ENCODE results near the gene VEZF1.

VEZF1 gene

DNA sequence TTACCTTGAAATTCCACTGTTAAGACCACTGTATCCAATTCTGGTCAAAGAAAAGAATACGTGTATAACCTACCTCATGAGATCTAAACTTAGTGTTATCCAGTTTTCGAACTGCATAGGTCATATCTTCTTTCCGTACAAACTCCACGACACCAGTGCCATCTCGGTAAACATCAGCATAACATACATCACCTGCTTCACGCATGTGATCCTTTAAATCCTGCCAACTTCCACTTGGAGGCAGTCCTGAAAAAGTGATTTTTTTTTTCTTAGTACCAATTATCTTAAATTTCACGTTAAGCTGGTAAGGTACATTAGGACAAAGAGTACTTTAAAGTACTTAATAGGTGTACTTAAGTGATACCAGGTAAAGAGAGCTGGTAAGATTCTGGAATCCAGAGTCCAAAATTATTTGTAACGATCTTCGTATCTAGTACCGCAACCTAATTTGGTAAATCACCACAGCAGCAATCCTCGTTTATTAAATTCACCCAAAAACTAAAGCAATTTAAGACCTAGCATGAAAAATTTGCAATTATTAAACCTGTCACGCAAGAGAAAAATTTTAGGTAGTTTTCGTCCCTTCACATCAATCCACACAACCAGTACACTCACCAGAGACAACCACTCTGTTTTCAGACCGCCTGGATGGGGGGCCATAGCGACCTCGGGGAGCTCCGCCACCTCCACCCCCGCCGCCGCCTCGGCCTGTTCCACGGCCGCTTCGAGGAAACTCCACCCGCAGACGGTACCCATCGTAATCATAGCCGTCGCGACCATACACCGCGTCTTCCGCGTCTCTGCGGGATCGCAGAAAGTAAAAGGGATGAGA lies 17.9 kb upstream of the VEZF1 start:
- peaks cover 47% of the 10 kb centered on the region for H3K36me3 ChIP-seq (ENCODE audit: insufficient read depth, low read length)
- peaks cover 41% of the 10 kb centered on the region for H3K4me1 ChIP-seq (ENCODE audit: control insufficient read depth, insufficient read depth, low read length)
- peak overlapping the region; percentile 84 for H3K4me3 ChIP-seq (ENCODE audit: low read length)
- no peaks in the 10 kb centered on the region for H3K27me3 ChIP-seq (ENCODE audit: control insufficient read depth, insufficient read depth, low read length)
- no peaks in the 10 kb centered on the region for H3K9me3 ChIP-seq (replicated peaks; ENCODE audit: low read length)
- H3K4me2 ChIP-seq (ENCODE audit: low read length) = peak overlapping the region; percentile 97
- peak overlapping the region; percentile 98 for H3K9ac ChIP-seq (ENCODE audit: low read depth, low read length)

DNA sequence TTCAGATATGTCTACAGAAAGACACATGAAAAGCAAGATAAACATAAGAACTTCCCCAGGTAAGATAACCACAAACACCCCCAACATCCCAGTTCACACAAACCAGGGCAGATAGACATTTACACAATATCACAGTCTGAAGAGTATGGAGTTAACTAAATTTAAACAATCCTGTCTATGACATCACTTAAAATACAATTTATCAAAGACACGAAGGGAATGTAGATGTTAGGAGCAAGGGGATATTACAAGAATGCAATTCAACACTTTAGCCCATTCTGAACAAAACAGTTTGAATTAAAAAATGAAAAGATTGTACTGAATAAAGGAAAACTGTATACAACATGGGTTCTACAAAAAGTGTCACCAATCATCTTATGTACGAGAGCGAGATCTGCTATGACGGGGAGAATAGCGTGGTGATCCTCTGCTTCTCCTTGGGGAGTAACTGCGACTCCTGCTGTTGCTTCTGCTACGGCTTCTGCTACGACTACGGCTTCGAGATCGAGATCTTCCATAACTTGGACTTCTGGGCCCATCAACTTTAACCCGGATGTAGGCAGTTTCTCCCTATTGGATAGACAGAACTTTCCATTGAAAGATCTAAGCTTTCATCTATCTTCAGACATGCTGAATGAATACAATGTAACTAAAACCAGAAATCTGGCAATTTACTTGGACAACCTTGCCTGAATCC lies 17.1 kb upstream of the VEZF1 start:
- peaks cover 54% of the 10 kb centered on the region for H3K36me3 ChIP-seq (ENCODE audit: insufficient read depth, low read length)
- peak overlapping the region; percentile 84 for H3K4me3 ChIP-seq (ENCODE audit: low read length)
- no peaks in the 10 kb centered on the region for H3K27me3 ChIP-seq (ENCODE audit: control insufficient read depth, insufficient read depth, low read length)

DNA sequence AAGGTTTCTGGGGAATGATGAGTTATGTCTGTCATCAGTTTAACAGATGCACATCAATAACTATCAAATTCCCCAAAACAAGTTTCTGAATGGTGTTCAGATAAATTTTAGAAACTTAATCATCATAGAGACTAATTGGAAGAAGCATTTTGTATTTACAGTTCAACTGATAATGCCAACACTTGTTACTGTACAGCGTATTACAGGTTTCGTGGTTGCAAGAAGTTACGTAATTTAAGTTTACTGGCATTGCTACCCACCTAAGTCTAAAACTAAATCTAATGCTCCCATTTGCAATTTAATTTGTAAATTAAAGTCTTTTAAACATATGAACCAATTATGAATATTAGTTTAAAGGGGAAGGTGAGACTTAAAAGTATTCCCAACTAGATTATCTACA lies 16.0 kb upstream of the VEZF1 start:
- Histone ChIP-seq H3K36me3 (ENCODE audit: insufficient read depth, low read length) (peaks cover 64% of the 10 kb centered on the region), H3K9ac (ENCODE audit: low read depth, low read length) (no peak overlapping the region), H3K4me1 (ENCODE audit: control insufficient read depth, insufficient read depth, low read length) (peaks cover 41% of the 10 kb centered on the region), H3K4me2 (ENCODE audit: low read length) (peak overlapping the region; percentile 97), H3K4me3 (ENCODE audit: low read length) (peak overlapping the region; percentile 84), H3K9me3 (replicated peaks; ENCODE audit: low read length) (no peaks in the 10 kb centered on the region), H3K27me3 (ENCODE audit: control insufficient read depth, insufficient read depth, low read length) (no peaks in the 10 kb centered on the region)

More for the DNA sequence above, 17.1 kb upstream of the VEZF1 start:
- Histone ChIP-seq H3K9me3 (replicated peaks; ENCODE audit: low read length) (no peaks in the 10 kb centered on the region), H3K4me1 (ENCODE audit: control insufficient read depth, insufficient read depth, low read length) (peaks cover 41% of the 10 kb centered on the region), H3K4me2 (ENCODE audit: low read length) (peak overlapping the region; percentile 97), H3K9ac (ENCODE audit: low read depth, low read length) (peak overlapping the region; percentile 98)

DNA sequence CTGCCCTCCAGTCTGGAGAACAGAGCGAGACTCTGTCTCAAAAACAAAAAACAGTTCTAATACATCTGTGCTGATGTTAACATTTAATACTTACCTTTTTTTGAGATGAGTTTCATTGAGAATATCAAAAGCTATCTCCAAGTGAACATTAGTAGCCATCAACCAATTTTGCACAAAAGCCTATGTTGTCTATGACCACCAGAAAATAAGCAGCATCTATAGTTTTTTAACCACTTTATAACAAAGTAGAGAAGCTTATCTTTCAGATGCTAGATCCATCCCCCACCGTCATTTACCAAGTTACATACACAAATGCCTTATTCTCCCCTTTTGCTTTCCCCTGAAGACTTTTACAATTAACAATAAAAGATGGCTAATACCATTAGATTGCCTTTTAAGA lies 14.9 kb upstream of the VEZF1 start:
- Histone ChIP-seq H3K36me3 (ENCODE audit: insufficient read depth, low read length) (peaks cover 75% of the 10 kb centered on the region), H3K4me2 (ENCODE audit: low read length) (peak overlapping the region; percentile 97), H3K9ac (ENCODE audit: low read depth, low read length) (no peak overlapping the region), H3K4me3 (ENCODE audit: low read length) (no peak overlapping the region), H3K4me1 (ENCODE audit: control insufficient read depth, insufficient read depth, low read length) (peaks cover 38% of the 10 kb centered on the region), H3K9me3 (replicated peaks; ENCODE audit: low read length) (no peaks in the 10 kb centered on the region), H3K27me3 (ENCODE audit: control insufficient read depth, insufficient read depth, low read length) (no peaks in the 10 kb centered on the region)

DNA sequence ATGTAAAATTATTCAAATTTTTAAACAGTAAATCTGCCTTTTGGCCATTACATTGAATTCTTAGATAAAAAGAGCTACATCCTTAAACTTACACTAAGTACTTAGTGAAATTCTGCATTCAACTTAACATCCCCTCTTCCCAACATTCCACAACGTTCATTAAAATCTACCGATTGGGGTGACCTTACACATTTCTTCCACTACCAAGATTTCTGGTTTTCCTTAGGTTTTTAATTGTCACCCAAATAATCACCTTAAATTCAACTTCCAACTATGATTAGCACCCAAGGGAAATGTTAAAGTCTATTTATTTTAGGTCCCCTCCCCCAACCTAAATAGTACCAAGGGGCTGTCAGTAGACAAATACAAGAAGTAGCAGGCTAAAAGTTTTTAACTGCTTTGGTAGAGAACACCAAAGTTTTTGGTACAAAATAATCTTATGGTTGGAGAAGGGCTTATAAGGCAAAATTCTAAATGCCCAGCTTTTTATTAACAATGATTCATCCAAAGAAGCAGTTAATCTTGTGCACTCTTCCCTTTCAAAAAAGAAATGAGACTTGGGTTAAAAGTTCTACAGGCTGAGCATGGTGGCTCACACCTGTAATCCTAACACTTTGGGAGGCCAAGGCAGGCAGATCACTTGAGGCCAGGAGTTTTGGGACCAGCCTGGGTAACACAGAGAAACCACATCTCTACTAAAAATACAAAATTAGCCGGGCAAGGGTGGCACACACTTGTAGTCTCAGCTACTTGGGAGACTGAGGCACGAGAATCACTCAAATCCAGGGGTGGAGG lies 14.3 kb upstream of the VEZF1 start:
- Histone ChIP-seq H3K36me3 (ENCODE audit: insufficient read depth, low read length) (peaks cover 81% of the 10 kb centered on the region), H3K4me3 (ENCODE audit: low read length) (no peak overlapping the region), H3K9ac (ENCODE audit: low read depth, low read length) (peak overlapping the region; percentile 26), H3K9me3 (replicated peaks; ENCODE audit: low read length) (no peaks in the 10 kb centered on the region), H3K27me3 (ENCODE audit: control insufficient read depth, insufficient read depth, low read length) (no peaks in the 10 kb centered on the region), H3K4me2 (ENCODE audit: low read length) (peak overlapping the region; percentile 17), H3K4me1 (ENCODE audit: control insufficient read depth, insufficient read depth, low read length) (peaks cover 37% of the 10 kb centered on the region)

DNA sequence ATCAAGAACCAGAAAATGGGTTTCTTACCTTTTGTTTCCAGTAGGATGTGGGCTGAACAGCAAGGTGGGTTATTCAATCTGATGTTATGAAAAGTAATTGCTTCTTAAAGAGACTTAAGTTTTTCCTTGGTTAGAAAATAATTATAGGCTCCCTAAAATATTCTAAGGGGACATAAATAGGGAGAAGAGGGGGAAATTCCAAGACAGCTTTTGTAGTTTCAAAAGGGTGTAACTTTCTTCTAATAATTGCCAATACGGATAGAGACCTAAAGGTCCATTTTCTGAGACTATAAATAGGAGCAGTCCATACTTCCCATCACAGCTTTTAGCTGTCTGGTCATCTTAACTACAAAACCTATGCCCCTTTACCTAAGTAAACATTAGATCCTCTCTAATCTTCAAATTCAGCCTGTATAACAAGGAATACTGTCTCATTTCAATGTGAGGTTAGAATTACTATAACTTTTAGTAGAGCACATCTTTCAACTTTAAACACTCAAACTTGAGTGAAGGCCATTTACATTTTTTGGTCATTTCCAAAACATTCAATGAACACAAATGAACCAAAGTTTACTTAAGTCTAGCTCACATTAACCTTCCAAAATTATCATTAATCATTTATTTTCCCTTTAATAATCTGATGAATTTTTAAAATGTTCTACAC lies 13.5 kb upstream of the VEZF1 start:
- peak overlapping the region; percentile 26 for H3K9ac ChIP-seq (ENCODE audit: low read depth, low read length)
- H3K27me3 ChIP-seq (ENCODE audit: control insufficient read depth, insufficient read depth, low read length) = no peaks in the 10 kb centered on the region
- peaks cover 88% of the 10 kb centered on the region for H3K36me3 ChIP-seq (ENCODE audit: insufficient read depth, low read length)
- no peak overlapping the region for H3K4me2 ChIP-seq (ENCODE audit: low read length)
- H3K9me3 ChIP-seq (replicated peaks; ENCODE audit: low read length) = no peaks in the 10 kb centered on the region
- H3K4me3 ChIP-seq (ENCODE audit: low read length) = no peak overlapping the region
- peaks cover 37% of the 10 kb centered on the region for H3K4me1 ChIP-seq (ENCODE audit: control insufficient read depth, insufficient read depth, low read length)

DNA sequence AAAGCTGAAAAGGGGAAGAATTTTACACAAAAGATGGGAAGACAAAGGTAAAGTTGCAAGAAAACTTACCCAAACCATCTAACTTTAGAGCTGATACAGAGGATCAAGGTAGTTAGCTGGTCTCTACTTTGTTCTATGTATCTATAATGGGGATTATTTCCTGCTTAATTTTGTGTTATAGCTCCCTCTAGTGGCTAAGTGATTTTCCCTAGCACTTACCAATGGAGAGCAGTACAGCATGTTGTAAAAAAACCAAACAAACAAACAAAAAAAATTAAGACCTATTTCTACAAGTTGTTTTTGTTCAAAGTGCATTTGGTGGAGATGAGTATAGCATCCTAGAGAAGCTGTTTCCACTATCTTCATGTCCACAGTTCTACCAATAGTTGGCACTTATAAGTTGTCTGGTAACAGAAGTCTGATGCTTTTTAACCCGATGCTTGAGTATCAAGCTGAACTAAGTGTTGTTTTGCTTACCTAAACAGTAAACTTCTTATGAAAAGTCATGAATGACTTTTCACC lies 11.5 kb upstream of the VEZF1 start:
- Histone ChIP-seq H3K4me2 (ENCODE audit: low read length) (no peak overlapping the region), H3K36me3 (ENCODE audit: insufficient read depth, low read length) (peaks cover 76% of the 10 kb centered on the region), H3K27me3 (ENCODE audit: control insufficient read depth, insufficient read depth, low read length) (no peaks in the 10 kb centered on the region), H3K4me1 (ENCODE audit: control insufficient read depth, insufficient read depth, low read length) (peaks cover 26% of the 10 kb centered on the region), H3K4me3 (ENCODE audit: low read length) (no peak overlapping the region), H3K9me3 (replicated peaks; ENCODE audit: low read length) (no peaks in the 10 kb centered on the region), H3K9ac (ENCODE audit: low read depth, low read length) (no peak overlapping the region)

DNA sequence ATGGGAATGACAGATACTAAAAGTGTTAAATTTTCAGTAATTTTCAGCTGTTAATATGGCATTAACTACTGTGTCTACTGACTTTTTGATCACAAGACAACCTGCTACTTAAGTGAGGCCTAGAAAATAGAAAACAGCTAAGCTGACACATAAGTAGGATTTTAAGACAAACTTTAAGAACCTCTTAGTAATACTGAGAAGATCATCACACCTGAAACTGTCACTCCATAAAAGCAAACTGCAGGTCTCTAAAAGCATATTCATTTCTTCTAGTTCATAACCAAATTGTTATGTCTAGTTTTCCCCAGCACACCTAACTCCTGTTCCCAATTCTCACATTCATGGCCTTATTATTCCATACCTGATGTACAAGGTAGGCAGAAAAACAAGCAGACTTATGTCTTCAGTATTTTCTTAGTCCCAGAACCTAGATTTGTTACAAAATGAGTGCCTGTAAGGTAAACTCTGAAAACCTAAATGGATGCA lies 11.0 kb upstream of the VEZF1 start:
- Histone ChIP-seq H3K9me3 (replicated peaks; ENCODE audit: low read length) (no peaks in the 10 kb centered on the region), H3K4me3 (ENCODE audit: low read length) (no peak overlapping the region), H3K36me3 (ENCODE audit: insufficient read depth, low read length) (peaks cover 71% of the 10 kb centered on the region), H3K4me2 (ENCODE audit: low read length) (no peak overlapping the region), H3K4me1 (ENCODE audit: control insufficient read depth, insufficient read depth, low read length) (peaks cover 21% of the 10 kb centered on the region), H3K27me3 (ENCODE audit: control insufficient read depth, insufficient read depth, low read length) (no peaks in the 10 kb centered on the region), H3K9ac (ENCODE audit: low read depth, low read length) (no peak overlapping the region)

DNA sequence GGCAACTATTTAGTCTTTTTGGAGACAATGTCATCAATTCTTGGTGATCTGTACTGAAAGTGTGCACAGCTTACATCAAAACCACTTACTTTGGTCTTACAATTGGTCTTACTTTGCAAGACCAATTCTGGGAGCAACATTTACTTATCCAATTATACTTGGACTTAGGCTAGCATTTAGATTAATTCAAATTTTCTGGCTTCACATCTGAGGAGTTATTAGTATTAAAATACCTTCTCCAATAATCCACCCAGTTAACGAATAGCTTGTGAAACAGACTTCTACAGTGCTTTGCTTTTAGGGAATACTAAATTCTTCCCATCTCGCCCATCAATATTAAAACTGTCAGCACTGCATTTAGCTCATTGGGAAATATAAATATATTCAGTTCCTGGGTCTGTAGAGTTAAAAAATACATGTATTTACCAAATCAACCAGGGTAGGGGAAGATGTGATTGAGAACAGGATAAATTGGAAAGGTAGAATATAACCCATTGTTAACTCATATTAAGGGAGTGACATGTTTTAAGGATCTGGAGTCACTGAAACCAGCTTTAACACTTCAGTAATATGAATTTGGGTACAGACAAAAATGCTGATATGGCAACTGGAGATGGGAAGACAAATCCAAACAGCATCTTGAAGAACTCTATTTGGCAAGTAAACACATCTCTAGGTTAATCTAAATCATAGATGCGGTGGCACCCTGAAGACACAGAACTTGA lies 9.2 kb upstream of the VEZF1 start:
- Histone ChIP-seq H3K9me3 (replicated peaks; ENCODE audit: low read length) (no peaks in the 10 kb centered on the region), H3K4me3 (ENCODE audit: low read length) (no peak overlapping the region), H3K9ac (ENCODE audit: low read depth, low read length) (no peak overlapping the region), H3K36me3 (ENCODE audit: insufficient read depth, low read length) (peaks cover 54% of the 10 kb centered on the region), H3K4me2 (ENCODE audit: low read length) (no peak overlapping the region), H3K4me1 (ENCODE audit: control insufficient read depth, insufficient read depth, low read length) (peaks cover 7% of the 10 kb centered on the region), H3K27me3 (ENCODE audit: control insufficient read depth, insufficient read depth, low read length) (no peaks in the 10 kb centered on the region)

DNA sequence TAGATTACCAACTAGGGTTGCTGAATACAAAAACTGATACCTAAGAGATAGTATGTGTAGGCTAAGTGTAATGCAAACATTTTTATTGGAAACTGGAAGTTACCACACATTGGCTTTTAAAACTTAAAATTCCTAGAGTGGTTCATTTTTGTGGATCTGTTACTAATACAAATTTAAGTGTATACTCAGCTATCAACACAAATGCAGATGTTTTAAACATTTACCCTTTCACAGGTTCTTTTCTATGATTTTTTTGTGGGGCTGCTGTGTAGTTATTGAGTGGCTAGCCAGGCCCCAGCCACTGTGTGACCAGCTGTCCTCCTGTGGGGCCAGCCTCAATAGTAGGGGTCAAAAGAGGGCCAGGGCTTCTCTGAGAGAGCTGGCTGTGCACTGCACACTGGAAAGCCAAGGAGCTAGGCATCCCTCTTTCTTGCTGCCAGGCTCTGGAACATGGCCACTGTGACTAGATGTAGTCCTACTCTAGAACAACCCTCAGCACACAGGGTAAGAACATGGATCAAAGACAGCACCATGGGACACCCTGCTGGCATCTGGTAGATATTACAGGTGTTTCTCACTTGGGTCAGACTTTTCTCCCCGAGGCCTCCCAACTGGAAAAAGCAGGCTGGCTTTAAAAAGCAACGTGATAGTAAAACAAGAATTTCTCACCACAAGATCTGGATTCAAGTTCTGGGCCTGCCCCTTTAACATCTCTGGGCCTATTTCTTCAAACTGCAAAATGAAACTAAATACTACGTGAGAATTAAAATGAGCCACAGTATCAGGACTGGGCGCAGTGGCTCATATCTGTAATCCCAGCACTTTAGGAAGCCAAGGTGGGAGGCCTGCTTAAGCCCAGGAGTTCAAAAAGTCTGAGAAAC lies 7.3 kb upstream of the VEZF1 start:
- no peaks in the 10 kb centered on the region for H3K9me3 ChIP-seq (replicated peaks; ENCODE audit: low read length)
- H3K9ac ChIP-seq (ENCODE audit: low read depth, low read length) = peak overlapping the region; percentile 12
- no peaks in the 10 kb centered on the region for H3K4me1 ChIP-seq (ENCODE audit: control insufficient read depth, insufficient read depth, low read length)
- H3K4me2 ChIP-seq (ENCODE audit: low read length) = no peak overlapping the region
- H3K36me3 ChIP-seq (ENCODE audit: insufficient read depth, low read length) = peaks cover 40% of the 10 kb centered on the region
- no peaks in the 10 kb centered on the region for H3K27me3 ChIP-seq (ENCODE audit: control insufficient read depth, insufficient read depth, low read length)
- no peak overlapping the region for H3K4me3 ChIP-seq (ENCODE audit: low read length)
